GM10248 (cell line): Measurements from ENCODE around the gene PLA2G4E.

Experiments used
- CTCF ChIA-PET: fragments of 300-600 bp; sonication (Branson Sonifier 250); formaldehyde crosslinking; extraction: SDS; loops from one replicate; lab custom pipeline; 2021; ENCODE audit warnings: antibody characterized with exemption; lab: Yijun Ruan, JAX
- POLR2A ChIA-PET: fragments of 350-650 bp; sonication (Branson Sonifier 250); formaldehyde crosslinking; extraction: SDS; loops from one replicate; lab custom pipeline; 2020; ENCODE audit warnings: antibody characterized with exemption; lab: Yijun Ruan, JAX
- DNase-seq: peaks from one replicate; pipeline ENCODE4 v3.0.0; 2012; ENCODE audit errors: extremely low spot score
- TF ChIP-seq, protein P1 (sequence below): IDR thresholded peaks from 2 replicates; pipeline ENCODE4 v1.5.1; 2012; ENCODE audit warnings: mild to moderate bottlenecking, low read depth; ENCODE audit errors: extremely low read depth, missing control alignments, control extremely low read depth

The PLA2G4E gene

DNA sequence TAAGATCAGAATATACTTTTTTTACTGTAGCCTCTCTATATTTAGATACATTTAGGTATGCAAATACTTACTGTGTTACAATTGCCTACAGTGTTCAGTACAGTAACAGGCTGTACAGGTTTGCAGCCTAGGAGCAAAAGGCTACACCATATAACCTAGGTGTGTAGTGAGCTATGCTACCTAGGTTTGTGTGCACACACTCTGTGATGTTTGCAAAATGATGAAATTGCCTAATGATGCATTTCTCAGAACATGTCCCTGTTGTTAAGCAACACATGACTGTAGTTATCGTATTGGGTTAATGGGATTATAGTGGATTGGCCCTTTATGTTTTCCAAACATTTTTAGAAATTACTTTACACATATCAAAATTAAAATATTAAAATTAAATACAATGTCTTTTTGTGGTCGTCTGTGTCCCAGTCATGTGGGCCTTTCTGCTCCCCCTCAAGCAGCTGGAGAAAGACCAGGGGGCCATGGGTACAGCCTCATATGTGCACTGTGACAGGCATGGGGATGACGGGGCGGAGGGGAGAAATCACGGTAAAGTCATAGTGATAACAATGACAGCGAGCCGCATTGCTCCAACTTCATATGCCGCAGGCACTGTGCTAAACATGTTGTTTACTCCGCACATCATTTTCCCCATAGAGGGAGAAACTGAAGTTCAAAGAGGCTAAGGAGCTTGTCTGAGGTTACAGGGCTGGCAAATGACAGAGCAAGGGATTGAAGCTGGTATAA is 27.4 kb upstream of the PLA2G4E start:
- TF ChIP-seq, protein P1, sequence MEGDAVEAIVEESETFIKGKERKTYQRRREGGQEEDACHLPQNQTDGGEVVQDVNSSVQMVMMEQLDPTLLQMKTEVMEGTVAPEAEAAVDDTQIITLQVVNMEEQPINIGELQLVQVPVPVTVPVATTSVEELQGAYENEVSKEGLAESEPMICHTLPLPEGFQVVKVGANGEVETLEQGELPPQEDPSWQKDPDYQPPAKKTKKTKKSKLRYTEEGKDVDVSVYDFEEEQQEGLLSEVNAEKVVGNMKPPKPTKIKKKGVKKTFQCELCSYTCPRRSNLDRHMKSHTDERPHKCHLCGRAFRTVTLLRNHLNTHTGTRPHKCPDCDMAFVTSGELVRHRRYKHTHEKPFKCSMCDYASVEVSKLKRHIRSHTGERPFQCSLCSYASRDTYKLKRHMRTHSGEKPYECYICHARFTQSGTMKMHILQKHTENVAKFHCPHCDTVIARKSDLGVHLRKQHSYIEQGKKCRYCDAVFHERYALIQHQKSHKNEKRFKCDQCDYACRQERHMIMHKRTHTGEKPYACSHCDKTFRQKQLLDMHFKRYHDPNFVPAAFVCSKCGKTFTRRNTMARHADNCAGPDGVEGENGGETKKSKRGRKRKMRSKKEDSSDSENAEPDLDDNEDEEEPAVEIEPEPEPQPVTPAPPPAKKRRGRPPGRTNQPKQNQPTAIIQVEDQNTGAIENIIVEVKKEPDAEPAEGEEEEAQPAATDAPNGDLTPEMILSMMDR = no peak
- CTCF ChIA-PET = interaction anchor here (1.0 to 1.1 kb wide), 2 partner anchors 9 to 58 kb away, joined by 3 to 4 read pairs; no protein-coding TSS in a partner anchor
- POLR2A ChIA-PET = no interaction called here

DNA sequence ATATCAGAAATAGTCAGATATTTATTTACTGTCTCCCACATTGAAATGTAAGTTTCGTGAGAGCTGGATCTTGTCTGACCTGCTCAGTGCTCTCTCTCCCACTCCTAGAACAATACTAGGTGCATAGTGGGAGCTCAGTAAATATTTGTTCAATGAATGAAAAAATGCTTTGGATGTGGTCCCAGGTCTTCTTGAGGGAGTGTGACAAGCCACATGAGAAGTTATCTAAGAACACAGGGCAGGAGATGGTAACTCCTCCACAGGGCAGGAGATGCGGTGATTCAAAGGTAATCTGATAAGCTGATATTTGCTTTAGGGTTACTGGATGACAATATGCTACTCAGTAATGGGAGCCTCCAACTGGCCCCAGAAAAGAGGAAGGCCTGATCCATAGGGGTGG is 25.8 kb upstream of the PLA2G4E start:
- CTCF ChIA-PET = interaction anchor here (1.3 to 2.5 kb wide), 6 partner anchors 9 to 38 kb away, joined by 3 to 9 read pairs (median 3); no protein-coding TSS in a partner anchor
- TF ChIP-seq, protein P1 = no peak
- POLR2A ChIA-PET = no interaction called here
- DNase-seq = no peak

More for the DNA sequence above, 27.4 kb upstream of the PLA2G4E start:
- no peak for DNase-seq

DNA sequence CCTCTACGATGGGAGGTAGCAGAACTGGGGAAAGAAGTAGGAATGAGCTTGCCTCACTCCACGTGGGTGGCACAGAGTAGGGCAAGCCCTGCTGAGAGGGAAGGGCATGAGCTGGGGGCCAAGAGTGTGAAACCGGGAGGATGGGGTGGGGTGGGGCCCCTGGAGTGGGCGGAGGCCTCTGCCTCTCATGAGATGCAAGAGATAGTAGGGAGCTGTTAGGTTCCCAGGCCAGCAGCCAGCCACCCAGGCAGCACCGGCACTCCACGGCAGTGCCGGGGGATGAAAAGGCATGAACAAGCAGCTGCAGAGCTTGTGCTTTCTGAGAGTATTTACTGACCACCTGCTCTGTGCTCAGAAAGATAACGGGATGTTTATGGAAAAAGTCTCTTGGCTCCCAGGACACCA is 24.4 kb upstream of the PLA2G4E start:
- CTCF ChIA-PET = interaction anchor here (0.8 to 2.5 kb wide), 3 partner anchors 10 to 89 kb away, joined by 3 to 9 read pairs (median 3); no protein-coding TSS in a partner anchor

DNA sequence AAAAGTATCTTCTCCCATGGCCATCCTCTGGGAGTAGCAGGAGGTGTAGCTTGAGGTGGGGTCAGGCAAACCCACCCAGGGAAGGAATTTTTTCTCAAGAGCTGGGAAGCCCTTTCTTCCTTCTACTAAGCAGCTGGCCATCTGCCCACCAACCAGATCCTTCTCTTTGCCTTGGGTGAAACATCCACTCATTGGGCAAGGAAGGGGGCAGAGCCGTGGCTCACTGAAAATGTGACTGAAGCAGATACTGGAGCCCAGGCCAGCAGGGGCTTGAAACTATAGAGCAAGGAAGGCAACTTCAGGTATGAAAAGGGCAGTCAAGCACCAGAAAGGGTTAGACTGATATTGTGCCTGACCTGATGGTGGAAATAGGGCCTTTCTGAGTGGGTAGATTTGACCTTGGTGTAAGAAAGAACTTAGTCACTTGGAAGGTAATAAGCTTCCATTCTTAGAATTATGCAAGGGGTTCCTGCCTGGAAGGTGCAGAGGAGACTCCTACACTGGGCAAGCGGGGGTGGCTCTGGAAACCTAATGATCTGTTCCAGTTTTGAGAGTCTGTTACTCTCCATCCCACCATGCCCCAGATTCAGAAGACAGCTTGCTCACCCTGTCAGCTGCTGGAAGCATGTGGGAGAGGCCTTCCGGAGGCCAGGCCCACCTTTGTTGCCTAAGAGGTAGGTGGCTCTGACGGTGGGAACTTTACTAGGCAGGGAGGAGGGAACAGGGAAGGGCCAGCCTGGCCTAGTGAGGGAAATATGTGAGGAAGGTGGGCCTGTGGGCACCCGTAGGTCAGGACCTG is 22.0 kb upstream of the PLA2G4E start:
- TF ChIP-seq, protein P1 = no peak
- ChIA-PET POLR2A (no interaction called here), CTCF (interaction anchor here (0.8 to 2.1 kb wide), 8 partner anchors 11 to 54 kb away, joined by 3 to 8 read pairs (median 4); no protein-coding TSS in a partner anchor)
- DNase-seq = no peak

More for the DNA sequence above, 24.4 kb upstream of the PLA2G4E start:
- TF ChIP-seq, protein P1 = no peak
- no peak for DNase-seq
- POLR2A ChIA-PET = no interaction called here

DNA sequence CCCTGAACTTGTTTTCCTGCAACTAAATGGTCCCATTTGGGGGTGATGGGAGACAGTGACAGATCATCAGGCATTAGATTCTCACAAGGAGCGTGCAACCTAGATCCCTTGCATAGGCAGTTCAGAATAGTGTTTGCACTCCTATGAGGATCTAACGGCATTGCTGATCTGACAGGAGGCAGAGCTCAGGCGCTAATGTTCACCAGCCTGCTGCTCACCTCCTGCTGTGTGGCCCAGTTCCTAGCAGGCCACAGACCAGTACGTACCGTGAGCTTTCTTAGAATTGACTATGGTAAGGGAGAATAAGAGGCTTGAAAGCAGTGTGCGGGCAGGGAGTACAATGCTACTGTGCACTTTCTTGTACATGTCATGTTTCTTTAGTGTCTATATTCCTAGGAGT is 17.6 kb upstream of the PLA2G4E start:
- no peak for DNase-seq
- TF ChIP-seq, protein P1 = no peak
- ChIA-PET POLR2A (no interaction called here), CTCF (interaction anchor here (1.2 to 2.2 kb wide), 3 partner anchors 42 to 49 kb away, joined by 3 to 9 read pairs (median 3); no protein-coding TSS in a partner anchor)

DNA sequence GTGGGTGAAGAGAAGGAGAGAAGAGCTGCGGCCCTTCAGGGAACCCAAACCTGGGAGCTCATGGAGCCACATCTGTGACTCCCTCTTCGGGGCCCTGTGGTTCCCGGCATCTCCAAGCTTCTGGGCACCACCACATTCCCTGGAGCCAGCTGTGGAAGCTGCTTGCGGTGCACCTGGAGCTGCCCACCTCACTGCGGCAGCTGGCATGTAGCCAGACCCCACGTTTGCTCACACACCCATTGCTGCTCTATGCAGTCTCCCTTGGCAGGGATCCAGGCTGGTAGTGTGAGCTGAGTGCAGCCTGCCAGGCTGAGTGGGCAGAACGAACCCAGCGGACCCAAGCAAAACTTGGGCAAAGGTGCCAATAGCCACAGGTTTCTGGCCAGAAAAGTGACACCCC is 16.8 kb upstream of the PLA2G4E start:
- POLR2A ChIA-PET = no interaction called here
- DNase-seq = no peak
- CTCF ChIA-PET = interaction anchor here (0.8 to 2.2 kb wide), 5 partner anchors 9 to 48 kb away, joined by 3 to 9 read pairs (median 3); no protein-coding TSS in a partner anchor

More for the DNA sequence above, 16.8 kb upstream of the PLA2G4E start:
- TF ChIP-seq, protein P1 = no peak
